ENCODE measurements around the gene SHISAL2A. TPM values are rescaled to one million over a fixed set of nuclear protein-coding genes. Genes with fewer than 3 reads are reported as not detected.

SHISAL2A gene
- not detected for polyA plus RNA-seq (2013, experiment 1 of 2; ENCODE audit: insufficient read length)
- not detected for polyA plus RNA-seq (2013, experiment 2 of 2; ENCODE audit: insufficient read length)

DNA sequence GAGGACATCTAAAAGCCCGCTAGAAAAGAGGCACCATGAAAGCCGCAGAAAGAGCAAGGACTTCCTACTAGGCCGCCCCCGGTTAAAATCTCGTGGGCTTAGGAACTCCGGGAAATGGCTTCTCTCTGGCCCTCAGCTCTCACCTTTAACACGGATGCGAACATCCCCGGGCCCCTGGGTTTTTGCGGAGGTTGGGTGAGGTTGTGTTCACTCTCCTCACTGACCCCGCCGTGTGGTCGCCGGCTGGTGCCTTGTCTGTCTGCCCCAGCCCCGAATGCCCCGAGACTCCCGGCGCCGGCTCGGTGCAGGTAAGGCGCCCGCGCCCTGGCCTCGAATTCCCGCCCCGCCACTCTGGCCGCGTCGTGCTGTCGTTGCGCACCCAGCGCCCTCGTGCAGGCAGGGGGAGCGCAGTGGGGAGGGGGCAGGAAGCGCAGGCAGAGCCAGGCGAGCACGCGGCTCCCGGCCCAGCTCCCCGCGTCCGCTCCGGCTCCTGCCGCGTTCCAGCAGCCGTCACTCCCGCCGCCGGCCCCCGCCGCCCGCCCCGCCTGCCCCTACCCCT, at the start of gene SHISAL2A:
TSS of gene SHISAL2A (plus strand) at position 437 of the 559 bp plus-strand sequence. CDS start 326 bp downstream, outside the sequence.
- no peak for DNase-seq

DNA sequence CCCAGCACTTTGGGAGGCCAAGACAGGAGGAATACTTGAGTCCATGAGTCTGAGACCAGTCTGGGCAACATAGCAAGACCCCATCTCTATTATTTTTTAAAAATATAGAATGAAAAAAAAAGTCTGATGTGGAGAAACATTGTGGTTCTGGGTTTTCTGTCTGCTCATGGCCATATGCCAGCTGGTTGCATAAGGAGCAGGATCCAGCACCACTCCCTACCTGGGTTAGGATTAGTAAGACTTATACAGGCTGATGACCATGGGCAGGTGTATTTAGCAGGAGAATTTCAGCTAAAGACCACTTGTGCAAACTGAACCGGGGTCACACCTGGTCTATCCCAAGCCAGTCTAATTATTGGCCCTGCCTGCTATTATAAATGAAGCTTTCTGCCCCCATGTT, 47.5 kb upstream of the SHISAL2A start:
- no peak for DNase-seq

DNA sequence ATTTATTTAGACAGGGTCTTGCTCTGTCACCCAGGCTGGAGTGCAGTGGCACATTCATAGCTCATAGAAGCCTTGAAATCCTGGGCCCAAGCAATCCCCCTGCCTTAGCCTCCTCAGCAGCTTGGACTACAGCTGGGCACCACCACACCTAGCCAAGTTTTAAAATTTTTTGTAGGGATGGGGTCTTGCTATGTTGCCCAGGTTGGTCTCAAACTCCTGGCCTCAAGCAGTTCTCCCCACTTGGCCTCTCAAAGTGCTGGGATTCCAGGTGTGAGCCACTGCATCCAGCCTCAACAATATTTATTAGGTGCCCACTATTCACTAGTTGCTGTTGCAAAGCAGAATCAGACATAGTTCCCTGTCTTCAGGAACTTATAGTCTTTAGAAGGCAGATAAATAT, 44.9 kb upstream of the SHISAL2A start:
- no peak for DNase-seq

DNA sequence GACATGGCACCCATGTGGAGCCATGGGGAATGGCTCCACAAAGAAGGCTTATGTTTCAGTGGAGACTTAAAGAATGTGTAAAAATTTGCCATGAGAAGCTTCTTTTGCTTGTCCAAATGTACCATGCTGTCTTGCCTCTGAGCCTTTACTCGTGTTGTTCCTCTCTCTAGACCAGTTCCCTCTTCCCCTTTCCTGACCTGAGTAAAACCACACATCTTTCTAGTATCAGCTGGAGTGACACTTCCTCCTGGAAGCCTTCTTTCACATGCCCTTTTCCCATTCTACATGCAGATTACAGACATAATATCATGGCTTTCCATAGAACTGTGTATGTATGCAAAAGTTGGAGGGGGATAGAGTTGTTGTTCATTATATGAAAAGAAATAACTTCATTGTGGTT, 44.4 kb upstream of the SHISAL2A start:
- no peak for DNase-seq

DNA sequence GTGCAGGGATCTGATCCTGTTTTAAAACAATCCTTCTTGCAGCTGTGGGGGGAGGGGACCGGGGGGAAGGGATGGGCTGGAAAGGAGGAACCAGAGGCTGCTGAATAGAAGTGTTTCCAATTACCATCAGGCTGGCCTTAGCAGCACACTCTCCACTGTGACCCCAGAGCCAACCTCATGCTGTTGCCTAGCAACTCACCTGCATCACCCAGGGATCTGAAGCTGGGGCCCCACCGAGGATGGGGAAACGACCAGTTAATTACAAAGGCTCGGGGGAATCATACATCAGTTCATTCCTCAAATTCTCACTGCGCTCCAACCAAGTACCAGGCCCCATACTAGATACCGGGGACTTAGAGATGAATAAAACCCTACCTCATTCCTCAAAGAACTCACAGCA, 42.7 kb upstream of the SHISAL2A start:
- DNase-seq, result no peak

DNA sequence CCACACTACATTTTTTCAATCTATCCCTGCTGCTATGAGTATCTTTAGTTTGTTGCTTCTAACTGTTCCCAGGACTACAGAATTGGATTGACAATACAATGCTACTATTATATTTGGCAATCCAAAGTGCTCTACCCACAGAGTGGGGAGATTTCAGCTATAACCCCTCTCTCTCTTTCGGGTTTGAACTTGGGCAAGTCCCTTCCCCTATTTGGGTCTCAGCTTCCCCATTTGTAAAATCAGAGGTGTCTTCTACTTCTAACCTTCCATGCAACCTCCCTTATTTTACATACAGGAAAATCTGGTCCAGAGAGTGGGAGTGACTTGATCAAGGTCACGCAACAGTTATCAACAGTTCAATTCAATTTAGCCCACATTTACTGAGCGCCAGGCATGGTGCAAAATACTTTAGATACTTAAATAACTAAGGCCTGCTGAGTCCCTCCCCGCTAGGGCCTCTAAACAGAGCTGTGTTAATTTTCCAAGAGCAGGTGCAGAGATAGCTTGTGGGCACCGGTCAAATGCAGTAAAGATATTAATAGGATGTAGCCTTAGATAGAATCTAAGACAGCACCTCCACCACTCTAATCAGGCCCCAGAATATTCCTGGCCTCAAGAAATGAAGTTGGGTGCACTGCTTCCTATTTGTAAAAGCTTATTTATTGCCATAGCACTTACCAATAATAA, 40.2 kb upstream of the SHISAL2A start:
- DNase-seq, result no peak

DNA sequence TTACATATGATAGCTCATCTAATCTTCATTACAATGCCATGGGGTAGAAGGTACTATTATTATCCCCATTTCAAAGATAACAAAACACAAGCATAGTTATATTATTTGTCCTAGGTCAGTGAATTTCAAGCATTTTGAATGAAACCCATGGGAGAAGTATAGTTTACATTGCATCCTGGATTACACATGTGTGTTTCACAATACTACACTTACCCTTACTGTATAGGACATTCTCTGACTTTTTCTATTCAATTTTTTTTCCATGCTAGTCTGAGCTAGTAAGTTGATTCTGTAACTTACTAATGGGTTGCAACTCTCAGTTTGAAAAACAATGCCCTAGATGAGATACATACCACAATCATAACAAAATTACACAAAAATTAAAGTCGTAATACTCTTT, 39.5 kb upstream of the SHISAL2A start:
- DNase-seq, result no peak

DNA sequence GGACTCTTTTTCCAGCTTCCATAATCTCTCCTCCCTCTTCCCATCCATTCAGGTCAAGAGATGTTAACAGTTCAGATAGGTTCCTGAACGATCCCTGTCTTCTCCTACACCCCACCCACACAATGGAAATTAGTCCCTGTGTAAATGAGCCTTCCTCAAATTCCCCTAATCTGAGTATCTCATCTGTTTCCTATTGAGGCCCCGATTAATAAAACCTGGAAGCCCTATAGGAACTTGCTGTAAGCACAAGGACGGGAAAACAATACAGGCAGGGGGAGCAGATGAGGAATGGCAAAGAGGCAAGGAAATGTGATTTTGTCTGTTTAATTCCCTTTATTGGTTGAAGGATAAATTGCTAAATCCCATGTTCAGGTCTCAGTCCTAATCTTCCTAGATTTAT, 37.9 kb upstream of the SHISAL2A start:
- no peak for DNase-seq

DNA sequence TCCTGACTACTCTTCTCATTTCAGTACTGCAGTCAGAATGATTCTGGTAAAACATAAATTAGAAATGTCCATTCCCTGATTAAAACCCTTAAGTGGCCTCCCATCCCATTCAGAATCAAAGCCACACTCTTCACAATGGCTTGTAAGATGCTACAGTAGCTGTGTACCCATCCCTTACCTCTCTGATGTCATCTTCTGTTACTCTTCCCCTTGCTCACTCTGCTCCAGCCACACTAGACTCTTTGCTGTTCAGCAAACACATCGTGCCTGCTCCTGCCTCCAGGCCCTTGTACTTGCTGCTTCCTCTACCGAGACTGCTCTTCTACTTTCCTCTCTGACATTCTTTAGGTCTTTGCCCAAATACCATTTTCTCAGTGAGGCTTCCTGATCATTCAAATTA, 35.1 kb upstream of the SHISAL2A start:
- no peak for DNase-seq

DNA sequence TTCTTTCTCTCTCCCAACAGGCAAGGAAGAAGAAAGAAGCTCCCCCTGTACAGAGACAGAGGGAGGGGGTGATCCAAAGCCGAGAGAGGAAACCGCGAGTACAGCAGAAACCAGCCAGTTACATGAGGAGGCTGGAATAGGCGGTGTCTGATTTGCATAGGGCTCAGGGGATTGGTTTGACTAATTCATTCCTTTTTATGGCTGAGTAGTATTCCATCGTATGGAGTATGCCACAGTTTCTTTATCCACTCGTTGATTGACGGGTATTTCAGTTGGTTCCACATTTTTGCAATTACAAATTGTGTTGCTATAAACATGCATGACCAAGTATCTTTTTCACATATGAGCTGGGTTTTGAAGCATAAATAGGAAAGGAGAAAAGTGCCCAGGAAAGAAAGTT, 34.2 kb upstream of the SHISAL2A start:
- DNase-seq, result no peak

DNA sequence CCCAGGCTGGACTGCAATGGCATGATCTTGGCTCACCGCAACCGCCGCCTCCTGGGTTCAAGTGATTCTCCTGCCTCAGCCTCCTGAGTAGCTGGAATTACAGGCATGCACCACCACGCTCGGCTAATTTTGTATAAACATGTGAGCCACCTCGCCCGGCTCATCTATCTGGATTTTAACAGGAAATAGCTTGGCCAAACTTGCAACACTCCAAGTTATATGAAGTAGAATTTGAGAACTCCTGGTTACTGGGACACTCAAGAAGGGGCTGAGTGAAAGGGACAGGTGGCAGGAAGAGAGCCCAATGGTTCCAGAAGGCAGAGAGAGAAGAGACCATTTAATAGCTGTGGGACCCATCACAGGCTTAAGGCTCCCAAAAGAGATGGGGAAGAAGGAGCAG, 33.7 kb upstream of the SHISAL2A start:
- no peak for DNase-seq

DNA sequence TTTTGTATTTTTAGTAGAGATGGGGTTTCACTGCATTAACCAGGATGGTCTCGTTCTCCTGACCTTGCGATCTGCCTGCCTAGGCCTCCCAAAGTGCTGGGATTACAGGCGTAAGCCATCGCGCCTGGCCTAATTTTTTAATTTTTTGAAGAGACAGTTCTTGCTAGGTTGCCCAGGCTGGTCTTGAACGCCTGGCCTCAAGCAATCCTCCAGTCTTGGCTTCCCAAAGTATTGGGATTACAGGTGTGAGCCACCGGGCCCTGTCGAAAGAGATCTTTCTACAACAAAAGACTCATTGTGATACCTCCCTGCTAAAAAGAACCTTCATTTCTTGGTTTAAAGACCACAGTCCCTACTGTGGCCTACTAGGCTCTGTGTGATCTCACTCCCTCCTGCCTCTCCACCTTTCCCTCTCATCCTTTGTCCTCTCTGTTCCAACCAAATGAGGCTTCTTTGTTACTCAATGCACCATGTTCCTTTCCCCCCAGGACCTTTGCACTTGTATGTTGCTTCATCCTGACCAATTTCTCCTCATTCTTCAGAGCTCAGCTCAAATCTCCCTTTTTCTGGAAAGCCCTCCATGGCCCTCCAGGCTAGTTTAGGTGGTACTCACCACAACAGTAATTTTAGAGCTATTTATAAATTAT, 32.3 kb upstream of the SHISAL2A start:
- DNase-seq, result no peak

DNA sequence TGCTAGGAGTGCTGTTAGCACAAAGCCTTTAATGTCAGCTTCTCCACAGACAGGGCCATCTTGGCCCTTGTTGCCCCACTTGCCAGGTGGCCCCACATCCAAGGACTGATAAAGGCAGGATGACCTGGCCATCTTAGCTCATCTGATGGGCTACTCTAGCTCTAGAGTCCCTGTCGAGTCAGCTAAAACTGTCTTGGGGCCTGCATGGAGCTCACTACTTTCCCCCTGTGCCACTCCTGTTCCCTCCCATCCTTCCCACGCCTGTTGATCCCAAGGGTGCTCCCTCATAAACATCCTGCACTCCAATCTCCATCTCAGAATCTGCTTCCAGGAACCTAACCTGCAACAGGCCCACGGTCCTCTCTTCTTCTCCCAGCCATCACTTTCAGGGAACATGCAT, 31.4 kb upstream of the SHISAL2A start:
- no peak for DNase-seq

DNA sequence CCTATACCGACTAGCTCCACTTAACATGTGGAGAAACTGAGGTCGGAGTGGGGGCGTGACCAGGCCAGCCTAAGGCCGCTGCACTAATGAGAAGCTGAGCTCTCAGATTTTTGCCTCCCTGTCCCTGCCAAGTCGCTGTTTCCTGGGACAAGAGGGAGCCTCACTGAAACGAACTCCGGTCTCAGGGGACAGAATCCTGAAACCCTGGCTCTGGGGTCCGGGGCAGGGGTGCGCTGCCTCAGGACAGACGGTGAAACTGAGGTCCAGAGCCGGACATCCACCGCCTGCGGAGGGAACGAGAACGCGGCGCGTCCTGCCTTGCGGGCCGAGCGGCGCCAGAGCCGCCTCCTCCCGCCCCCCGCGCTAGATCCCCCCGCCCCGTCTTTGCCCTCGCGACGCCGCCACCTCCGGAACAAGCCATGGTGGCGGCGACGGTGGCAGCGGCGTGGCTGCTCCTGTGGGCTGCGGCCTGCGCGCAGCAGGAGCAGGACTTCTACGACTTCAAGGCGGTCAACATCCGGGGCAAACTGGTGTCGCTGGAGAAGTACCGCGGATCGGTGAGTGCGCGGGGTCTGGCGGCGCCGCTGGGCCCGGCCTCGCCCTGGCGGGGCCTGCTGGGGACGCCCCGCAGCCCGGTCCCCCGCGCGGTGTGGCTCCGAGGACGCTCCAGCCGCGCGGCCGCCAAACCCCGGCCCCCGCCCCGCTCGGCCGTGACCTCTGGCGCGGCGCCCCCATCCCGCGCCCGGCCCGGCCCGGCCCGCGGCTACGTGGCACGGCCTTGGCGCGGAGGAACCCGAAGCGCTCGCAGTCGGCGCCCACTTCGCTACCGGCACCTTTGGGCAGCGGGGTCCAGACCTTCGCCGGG, 30.7 kb upstream of the SHISAL2A start, which contains the start of gene GPX7:
TSS of gene GPX7 (plus strand) at position 381 of the 865 bp plus-strand sequence. CDS start at position 420, 39 bp downstream.
- peak; percentile 72 for DNase-seq

DNA sequence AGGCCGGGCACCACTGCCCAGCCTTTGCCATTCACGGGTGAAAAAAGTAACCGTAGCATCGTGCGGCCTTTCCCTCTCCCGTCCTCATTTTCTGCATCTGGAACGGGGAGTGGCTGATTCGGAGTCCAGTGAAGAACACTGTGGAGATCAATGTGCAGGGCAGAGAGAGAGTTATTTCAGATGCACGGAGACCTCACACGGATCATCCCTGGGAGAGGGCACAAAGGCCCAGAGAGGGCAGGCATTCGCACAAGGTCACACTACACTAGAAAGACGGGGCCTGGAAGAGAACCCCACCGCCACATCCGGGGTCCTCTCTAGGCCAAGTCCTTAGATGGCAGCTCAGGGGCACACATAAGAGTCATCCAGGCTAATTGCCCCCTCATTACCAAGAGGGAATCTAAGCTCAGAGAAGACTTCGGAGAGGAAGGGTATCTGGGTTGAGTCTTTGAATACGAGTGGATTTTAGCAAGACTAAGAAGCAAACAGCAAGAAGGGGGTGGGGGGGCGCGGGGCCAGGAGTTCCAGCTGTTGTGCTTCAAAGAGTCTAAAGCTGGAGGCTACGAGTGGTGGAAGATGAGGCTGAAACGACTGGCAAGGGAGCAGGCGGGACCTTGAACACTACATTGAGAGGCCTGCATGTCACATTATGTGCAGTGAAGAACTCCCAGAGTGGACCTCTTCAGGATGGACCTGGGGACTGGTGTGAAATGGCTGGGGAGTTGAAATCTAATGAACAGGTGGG, 29.9 kb upstream of the SHISAL2A start:
- DNase-seq, result peak; percentile 40

DNA sequence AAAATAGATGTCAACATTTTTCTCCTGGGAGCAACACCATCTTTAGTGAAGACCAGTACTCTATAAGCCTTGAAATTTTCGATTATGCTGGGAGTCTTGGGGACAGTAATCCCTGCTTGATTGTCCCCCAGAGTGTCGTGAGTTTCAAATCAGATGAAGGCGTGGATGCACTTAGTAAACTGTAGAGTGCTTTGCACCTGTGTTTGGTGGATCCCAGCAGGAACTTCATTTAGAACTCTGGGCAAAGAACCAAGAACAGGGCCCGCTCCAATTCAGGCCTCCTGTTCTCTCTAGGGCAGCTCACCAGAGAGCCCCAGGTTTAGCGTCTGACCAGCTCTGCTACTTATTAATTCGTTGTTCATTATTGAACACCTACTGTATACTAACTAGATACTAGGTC, 29.3 kb upstream of the SHISAL2A start:
- DNase-seq, result no peak

DNA sequence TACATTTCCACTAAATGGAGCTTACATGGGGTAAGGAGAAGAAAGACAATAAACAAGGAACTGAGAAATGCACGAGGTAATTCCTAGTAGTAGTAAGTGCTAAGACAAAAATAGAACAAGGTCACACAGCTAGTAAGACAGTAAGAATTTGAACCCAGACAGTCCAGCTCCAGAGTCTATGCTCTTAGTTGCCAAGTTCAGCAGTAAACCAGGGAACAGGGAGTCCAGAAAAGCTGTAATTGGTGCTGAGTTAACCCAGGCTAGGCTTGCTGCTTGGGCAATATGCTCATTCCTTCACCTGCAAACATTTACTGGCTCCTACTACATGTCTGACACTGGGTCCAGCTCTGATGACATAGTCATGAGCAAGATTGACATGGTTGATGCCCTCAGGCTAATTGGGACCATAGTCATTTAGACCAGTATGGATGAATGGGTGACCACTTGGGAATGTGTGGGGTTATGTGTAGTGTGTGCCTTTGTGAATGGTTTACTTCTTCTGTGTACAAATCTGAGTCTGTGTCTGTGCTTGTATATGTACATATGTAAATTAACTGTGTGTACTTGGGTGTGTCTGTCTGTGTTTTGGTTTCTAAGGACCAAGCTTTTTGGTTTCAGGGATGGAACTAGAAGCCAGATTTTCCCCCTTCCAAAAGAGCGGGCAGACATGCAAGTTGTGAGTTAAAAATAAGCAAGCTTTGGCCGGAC, 28.8 kb upstream of the SHISAL2A start:
- peak; percentile 13 for DNase-seq

DNA sequence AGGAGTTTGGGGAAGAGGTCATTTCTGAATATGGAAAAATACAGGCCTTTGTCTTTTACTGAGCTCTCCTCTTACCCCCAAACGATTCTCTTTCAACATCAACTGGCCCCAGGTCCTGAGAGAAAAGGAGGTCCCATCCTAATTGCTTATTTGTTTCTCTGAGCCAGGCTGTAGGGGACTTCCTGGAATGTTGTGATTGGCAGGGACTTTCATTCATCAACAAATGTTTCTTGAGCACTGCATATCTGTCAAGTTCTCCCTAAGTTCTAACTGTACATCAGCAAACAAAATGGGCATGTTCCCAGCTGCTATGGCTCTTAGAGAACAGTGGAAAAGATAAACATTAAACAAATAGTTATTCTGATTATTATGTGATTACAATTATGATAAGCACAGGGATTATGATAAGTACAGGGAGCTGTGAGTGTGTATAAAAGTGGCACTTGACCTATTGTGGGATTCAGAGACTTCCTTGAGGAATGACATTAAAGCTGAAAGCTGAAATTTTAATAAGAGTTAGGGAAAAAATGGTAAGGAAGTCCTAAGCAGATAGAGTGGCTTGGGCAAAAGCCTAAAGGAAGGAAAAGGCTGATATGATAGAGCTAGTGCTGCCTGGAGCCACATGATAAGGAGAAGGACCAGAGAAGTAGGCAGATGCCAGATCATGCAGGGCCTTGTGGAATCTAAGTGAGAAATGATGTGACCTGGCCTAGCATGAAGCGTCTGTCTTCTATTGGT, 19.2 kb upstream of the SHISAL2A start:
- no peak for DNase-seq

DNA sequence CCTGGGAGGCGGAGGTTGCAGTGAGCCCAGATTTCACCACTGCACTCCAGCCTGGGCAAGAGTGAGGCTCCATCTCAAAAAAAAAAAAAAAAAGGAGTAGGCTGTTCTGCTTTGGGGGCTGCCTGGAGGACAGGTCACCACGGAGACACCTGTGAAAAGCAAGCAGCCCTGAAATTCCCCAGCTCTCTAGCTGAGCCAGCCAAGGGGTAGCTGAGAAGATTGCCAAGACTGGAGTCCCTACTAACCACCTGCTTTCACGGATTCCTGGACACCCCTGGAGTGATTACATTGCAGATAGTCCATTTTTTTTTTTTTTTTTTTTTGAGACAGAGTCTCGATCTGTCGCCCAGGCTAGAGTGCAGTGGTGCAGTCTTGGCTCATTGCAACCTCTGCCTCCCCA, 18.3 kb upstream of the SHISAL2A start:
- no peak for DNase-seq

DNA sequence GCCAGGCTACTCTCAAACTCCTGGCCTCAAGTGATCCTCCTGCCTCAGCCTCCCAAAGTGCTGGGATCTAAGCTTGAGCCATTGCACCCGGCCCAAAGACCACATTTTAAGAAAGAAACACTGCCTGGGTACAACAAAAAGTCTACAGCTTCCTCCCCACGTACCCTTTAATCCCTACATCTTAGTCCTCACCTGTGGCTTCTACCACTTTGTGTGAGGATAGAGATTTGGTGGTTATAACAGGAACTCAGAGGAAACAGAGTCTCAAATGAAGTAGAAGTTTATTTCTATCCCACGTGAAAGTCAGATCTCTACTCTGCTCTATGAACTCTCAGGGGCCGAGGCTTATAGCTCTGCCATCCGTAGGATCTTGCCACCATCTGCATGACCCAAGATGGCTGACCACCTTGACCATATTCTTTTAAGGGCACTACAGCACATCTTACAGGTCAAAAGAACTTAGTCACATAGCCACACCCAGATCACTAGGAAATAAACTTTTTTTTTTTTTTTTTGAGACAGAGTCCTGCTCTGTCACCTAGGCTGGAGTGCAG, 17.4 kb upstream of the SHISAL2A start:
- DNase-seq, result no peak

All from fibroblast of skin of scalp (primary cell).